Measurements from ENCODE around the gene COPS3. TPM values are rescaled to one million over a fixed set of nuclear protein-coding genes. Genes with fewer than 3 reads are reported as not detected.
"Not testable (repeated sequence)": the region's sequence is repeated elsewhere in the genome, so short reads cannot be mapped to it uniquely, and the experiment has no call there.

COPS3 gene
- total RNA-seq, 1 experiment from 2014 or later = 87.6 TPM

DNA sequence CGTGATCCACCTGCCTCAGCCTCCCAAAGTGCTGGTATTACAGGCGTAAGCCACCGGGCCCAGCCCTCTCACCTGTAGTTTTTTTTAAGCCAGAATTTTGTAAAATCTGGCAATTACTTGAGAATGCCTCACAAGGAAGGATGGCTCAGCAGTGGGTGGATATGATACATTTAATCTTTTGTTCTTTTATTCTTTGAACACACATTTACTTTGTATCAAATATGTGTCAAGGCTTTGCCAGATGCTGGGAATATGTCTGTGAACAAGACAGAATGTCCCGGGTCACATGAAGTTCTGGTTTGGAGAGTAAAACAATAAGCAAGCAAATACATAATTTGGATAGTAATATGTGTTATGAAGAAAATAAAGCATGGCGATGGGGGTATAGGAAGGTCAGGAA lies 4.9 kb upstream of the COPS3 start:
- TF ChIP-seq EZH2 (IDR thresholded peaks at IDR 0.05; ENCODE audit: low read depth) = no peak
- TF ChIP-seq, protein P1, sequence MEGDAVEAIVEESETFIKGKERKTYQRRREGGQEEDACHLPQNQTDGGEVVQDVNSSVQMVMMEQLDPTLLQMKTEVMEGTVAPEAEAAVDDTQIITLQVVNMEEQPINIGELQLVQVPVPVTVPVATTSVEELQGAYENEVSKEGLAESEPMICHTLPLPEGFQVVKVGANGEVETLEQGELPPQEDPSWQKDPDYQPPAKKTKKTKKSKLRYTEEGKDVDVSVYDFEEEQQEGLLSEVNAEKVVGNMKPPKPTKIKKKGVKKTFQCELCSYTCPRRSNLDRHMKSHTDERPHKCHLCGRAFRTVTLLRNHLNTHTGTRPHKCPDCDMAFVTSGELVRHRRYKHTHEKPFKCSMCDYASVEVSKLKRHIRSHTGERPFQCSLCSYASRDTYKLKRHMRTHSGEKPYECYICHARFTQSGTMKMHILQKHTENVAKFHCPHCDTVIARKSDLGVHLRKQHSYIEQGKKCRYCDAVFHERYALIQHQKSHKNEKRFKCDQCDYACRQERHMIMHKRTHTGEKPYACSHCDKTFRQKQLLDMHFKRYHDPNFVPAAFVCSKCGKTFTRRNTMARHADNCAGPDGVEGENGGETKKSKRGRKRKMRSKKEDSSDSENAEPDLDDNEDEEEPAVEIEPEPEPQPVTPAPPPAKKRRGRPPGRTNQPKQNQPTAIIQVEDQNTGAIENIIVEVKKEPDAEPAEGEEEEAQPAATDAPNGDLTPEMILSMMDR (conservative IDR thresholded peaks at IDR 0.05) = no peak
- BruUV-seq (replicated peaks) = no TSS peak
- POLR2A ChIA-PET (ENCODE audit: unreplicated experiment) = interaction anchor here (0.7 kb wide), 1 partner anchor 64 kb away, joined by 3 read pairs; no protein-coding TSS in a partner anchor
- no peaks in the 10 kb centered on the region for H4K20me1 ChIP-seq (ENCODE audit: insufficient read depth)
- intact Hi-C loops (cut with micrococcal nuclease; ENCODE audit: unreplicated experiment) = no loop called here
- no peak for DNase-seq
- no peaks in the 10 kb centered on the region for H3F3A ChIP-seq (ENCODE audit: insufficient read depth, low read depth)
- CTCF ChIA-PET = no interaction called here
- no peak overlapping the region for H3K4me2 ChIP-seq
- peaks cover 4% of the 10 kb centered on the region; the same call in 1 of the 2 replicates for H3K27me3 ChIP-seq (ENCODE audit: insufficient read depth, low read depth)
- no peaks in the 10 kb centered on the region for H3K9me3 ChIP-seq (ENCODE audit: insufficient read depth, low read depth)
- H3K79me2 ChIP-seq (ENCODE audit: low read depth) = no peaks in the 10 kb centered on the region
- H3K4me1 ChIP-seq (replicated peaks; ENCODE audit: insufficient read depth) = no peaks in the 10 kb centered on the region; the same call in 1 of the 2 replicates
- no peak overlapping the region for H3K4me3 ChIP-seq
- no peak overlapping the region for H2AFZ ChIP-seq
- no peaks in the 10 kb centered on the region for H3K9me2 ChIP-seq (ENCODE audit: insufficient read depth)
- H3K27ac ChIP-seq = no peak overlapping the region
- no peaks in the 10 kb centered on the region for H3K36me3 ChIP-seq (ENCODE audit: low read depth)

DNA sequence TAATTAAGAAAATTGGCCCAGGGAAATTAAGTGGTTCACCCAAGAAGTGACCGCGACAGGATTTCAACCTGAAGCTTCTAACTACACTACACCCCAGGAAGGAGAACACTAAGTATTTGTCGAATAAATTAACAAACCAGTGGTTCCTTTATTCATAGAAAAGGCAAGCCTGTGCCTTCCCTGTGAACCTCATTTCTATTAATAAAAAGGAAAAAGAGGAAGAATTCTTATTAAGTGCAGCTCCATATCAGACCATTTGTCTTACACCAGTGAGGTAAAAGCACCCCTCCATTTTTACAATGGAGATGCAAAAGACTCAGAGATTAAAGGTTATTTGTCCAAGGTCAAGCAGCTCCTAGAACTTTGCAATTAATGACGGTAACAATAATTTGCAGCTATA lies 1.7 kb downstream of the COPS3 start:
- ChIA-PET POLR2A (ENCODE audit: unreplicated experiment) (no interaction called here), CTCF (no interaction called here)
- Histone ChIP-seq H4K20me1 (ENCODE audit: insufficient read depth) (peaks cover 54% of the 10 kb centered on the region), H3K9me2 (ENCODE audit: insufficient read depth) (no peaks in the 10 kb centered on the region), H3K9me3 (ENCODE audit: insufficient read depth, low read depth) (no peaks in the 10 kb centered on the region), H3K36me3 (ENCODE audit: low read depth) (0 out of 2 replicates have a peak, but pooled peaks cover 9% of the 10 kb centered on the region), H3F3A (ENCODE audit: insufficient read depth, low read depth) (peaks cover 6% of the 10 kb centered on the region; the same call in 1 of the 2 replicates), H3K4me1 (replicated peaks; ENCODE audit: insufficient read depth) (peaks cover 12% of the 10 kb centered on the region), H3K27ac (no peak overlapping the region), H3K27me3 (ENCODE audit: insufficient read depth, low read depth) (no peaks in the 10 kb centered on the region), H3K4me3 (peak overlapping the region; percentile 87), H3K79me2 (ENCODE audit: low read depth) (peaks cover 58% of the 10 kb centered on the region), H2AFZ (no peak overlapping the region), H3K4me2 (peak overlapping the region; percentile 79)
- TF ChIP-seq, protein P1 (conservative IDR thresholded peaks at IDR 0.05) = no peak
- TF ChIP-seq EZH2 (IDR thresholded peaks at IDR 0.05; ENCODE audit: low read depth) = no peak
- DNase-seq = no peak
- BruUV-seq (replicated peaks) = no TSS peak
- intact Hi-C loops (cut with micrococcal nuclease; ENCODE audit: unreplicated experiment) = no loop called here

DNA sequence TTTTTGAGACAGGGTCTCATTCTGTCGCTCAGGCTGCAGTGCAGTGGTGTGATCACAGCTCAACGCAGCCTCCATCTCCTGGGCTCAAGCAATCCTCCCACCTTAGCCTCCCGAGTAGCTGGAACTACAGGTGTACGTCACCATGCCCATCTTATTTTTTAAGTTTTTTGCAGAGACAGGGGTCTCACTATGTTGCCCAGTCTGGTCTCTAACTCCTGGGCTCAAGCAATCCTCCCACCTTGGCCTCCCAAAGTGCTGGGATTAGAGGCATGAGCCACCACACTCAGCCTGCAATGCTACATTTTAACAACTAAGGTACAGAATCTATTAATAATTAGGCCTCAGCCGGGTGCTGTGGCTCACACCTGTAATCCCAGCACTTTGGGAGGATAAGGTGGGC lies 3.6 kb downstream of the COPS3 start:
- H3K9me3 ChIP-seq (ENCODE audit: insufficient read depth, low read depth); BruUV-seq (replicated peaks); POLR2A ChIA-PET (ENCODE audit: unreplicated experiment); intact Hi-C loops (cut with micrococcal nuclease; ENCODE audit: unreplicated experiment); H2AFZ ChIP-seq; DNase-seq; H3K4me3 ChIP-seq; H3K27ac ChIP-seq; H3K27me3 ChIP-seq (ENCODE audit: insufficient read depth, low read depth); H3K9me2 ChIP-seq (ENCODE audit: insufficient read depth); H3F3A ChIP-seq (ENCODE audit: insufficient read depth, low read depth); H3K4me2 ChIP-seq: not testable (repeated sequence)
- Histone ChIP-seq H4K20me1 (ENCODE audit: insufficient read depth) (peaks cover 56% of the 10 kb centered on the region), H3K79me2 (ENCODE audit: low read depth) (peaks cover 70% of the 10 kb centered on the region), H3K4me1 (replicated peaks; ENCODE audit: insufficient read depth) (peaks cover 12% of the 10 kb centered on the region), H3K36me3 (ENCODE audit: low read depth) (0 out of 2 replicates have a peak, but pooled peaks cover 15% of the 10 kb centered on the region)
- CTCF ChIA-PET = interaction anchor here (0.7 kb wide), 1 partner anchor 14 kb away, joined by 3 read pairs; no protein-coding TSS in a partner anchor

DNA sequence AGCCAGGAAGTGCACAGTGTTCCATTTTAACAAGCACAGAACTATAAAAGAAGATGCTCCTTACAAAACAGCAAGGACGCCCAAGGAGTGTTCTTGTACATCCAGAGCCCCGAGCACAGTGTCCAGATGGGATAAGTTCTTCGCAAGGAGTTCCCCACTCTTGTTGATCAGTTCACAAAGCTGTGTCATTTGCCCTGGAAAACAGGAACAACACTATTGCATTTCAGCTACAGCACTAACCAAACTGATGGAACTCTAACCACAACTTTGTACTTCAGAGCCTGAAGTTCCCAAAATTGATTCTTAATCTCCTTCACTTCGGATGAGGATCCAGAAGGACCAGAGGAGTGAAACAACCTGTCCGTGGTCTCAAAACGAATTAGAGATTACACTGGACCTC lies 5.1 kb downstream of the COPS3 start:
- TF ChIP-seq EZH2 (IDR thresholded peaks at IDR 0.05; ENCODE audit: low read depth) = no peak
- TF ChIP-seq, protein P1 (conservative IDR thresholded peaks at IDR 0.05) = no peak
- no peak overlapping the region for H3K27ac ChIP-seq
- H3K9me3 ChIP-seq (ENCODE audit: insufficient read depth, low read depth) = no peaks in the 10 kb centered on the region
- DNase-seq = no peak
- peaks cover 76% of the 10 kb centered on the region for H3K79me2 ChIP-seq (ENCODE audit: low read depth)
- H3K4me1 ChIP-seq (replicated peaks; ENCODE audit: insufficient read depth) = peaks cover 12% of the 10 kb centered on the region
- H3K9me2 ChIP-seq (ENCODE audit: insufficient read depth) = no peaks in the 10 kb centered on the region
- intact Hi-C loops (cut with micrococcal nuclease; ENCODE audit: unreplicated experiment) = no loop called here
- H2AFZ ChIP-seq = no peak overlapping the region
- no peaks in the 10 kb centered on the region for H3K27me3 ChIP-seq (ENCODE audit: insufficient read depth, low read depth)
- peaks cover 21% of the 10 kb centered on the region; the same call in 1 of the 2 replicates for H3K36me3 ChIP-seq (ENCODE audit: low read depth)
- peaks cover 10% of the 10 kb centered on the region; the same call in 1 of the 2 replicates for H3F3A ChIP-seq (ENCODE audit: insufficient read depth, low read depth)
- peaks cover 67% of the 10 kb centered on the region for H4K20me1 ChIP-seq (ENCODE audit: insufficient read depth)
- no peak overlapping the region for H3K4me2 ChIP-seq
- POLR2A ChIA-PET (ENCODE audit: unreplicated experiment) = no interaction called here
- no TSS peak for BruUV-seq (replicated peaks)
- CTCF ChIA-PET = no interaction called here
- H3K4me3 ChIP-seq = no peak overlapping the region
